ENCODE measurements around the gene SMARCA2.

Gene SMARCA2

DNA sequence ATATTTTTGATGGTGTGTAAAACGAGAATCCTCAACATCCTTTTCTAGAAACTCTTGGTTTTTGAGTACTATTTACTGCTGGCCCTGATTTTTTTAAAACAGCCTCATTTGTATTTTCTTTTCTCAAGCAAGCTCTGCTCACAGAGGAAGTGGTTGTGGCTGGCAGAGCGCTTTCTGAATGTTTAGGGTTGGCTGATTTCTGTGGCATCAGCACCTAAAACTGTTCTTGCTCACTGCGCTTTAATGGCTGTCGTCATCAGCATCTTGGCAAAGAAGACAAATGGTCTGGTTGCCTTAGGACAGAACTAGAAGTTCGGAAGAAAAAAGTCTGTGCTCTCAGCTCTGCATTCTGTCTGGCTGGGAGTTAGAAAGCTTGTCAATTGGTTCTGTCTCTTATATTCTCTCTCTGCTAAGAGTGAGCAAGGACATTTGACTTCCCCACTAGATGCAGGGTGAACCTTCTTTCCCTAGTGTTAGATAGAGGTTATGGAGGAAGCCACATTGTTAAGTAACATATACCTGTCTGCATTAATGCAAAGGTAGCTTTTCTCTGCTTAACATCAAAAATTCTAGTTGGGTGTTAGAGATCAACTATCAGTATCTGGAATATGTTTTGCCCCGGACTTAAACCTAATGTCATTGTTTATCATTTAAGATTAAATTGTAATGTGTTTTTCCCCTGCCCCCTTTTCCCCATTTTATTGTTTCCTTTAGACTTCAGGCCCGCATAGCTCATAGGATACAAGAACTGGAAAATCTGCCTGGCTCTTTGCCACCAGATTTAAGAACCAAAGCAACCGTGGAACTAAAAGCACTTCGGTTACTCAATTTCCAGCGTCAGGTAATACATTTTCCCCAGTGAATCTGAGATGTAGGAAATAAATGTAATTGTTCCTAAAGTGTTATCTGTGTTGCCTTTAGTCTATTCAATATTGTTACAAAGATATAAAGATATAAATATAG is 39.0 kb downstream of the SMARCA2 start:
- no peak overlapping the region for H3K4me3 ChIP-seq (ENCODE audit: low read depth, low read length)
- TF ChIP-seq, protein P1, sequence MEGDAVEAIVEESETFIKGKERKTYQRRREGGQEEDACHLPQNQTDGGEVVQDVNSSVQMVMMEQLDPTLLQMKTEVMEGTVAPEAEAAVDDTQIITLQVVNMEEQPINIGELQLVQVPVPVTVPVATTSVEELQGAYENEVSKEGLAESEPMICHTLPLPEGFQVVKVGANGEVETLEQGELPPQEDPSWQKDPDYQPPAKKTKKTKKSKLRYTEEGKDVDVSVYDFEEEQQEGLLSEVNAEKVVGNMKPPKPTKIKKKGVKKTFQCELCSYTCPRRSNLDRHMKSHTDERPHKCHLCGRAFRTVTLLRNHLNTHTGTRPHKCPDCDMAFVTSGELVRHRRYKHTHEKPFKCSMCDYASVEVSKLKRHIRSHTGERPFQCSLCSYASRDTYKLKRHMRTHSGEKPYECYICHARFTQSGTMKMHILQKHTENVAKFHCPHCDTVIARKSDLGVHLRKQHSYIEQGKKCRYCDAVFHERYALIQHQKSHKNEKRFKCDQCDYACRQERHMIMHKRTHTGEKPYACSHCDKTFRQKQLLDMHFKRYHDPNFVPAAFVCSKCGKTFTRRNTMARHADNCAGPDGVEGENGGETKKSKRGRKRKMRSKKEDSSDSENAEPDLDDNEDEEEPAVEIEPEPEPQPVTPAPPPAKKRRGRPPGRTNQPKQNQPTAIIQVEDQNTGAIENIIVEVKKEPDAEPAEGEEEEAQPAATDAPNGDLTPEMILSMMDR (IDR thresholded peaks at IDR 0.05; ENCODE audit: low read depth, low read length), result no peak

DNA sequence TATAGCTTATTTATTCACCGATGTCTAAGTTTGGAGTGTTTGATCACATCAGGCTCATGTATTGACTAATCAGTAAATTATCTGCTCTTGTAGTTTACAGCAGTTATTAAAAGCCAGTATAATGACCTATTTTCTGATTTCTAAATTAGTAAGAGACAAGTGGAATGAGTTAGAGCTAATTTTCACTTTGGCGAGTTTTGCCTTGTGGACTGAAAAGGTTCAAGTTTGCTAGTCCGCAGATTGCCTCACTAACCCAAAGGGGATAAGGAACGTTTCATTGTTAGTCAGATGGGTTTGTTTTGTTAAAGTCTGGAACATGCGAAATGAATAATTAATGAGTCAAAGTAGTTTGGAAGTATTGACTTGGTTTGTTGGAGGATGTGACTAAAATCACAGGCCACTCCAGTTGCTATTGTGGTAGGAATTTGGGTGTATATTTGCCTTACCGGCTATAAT is 40.1 kb downstream of the SMARCA2 start:
- H3K4me3 ChIP-seq (ENCODE audit: low read depth, low read length), result no peak overlapping the region
- TF ChIP-seq, protein P1 (IDR thresholded peaks at IDR 0.05; ENCODE audit: low read depth, low read length), result no peak

DNA sequence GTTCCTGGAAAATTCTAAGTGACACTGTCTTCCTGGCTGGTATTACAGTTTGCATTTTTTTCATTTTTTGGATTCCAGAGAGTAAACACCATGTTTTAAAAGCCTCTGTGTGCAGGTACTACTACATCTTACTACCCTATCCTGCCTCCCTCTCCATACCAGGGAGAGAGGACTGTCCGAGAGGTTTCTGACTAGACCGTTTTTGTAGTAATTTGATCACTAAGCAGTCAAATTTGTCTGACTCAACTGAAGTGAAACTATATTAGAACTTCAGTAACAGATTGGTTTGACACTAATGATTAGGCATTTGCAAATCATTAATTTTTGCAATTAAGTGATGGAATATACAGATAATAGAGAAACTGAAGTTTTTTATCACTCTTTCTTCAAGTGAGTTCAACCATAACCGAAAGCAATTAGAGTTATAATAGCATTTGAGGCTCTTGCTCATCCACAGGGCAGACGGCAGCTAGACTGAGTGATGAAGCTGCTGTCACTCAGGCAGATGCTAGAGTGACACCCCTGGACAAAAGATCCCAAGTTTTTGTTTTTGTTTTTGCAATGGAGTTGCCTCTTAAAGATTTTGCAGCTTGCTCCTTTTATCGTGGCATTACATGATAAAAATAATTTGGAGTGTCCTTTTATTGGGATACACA is 44.3 kb downstream of the SMARCA2 start:
- TF ChIP-seq, protein P1 (IDR thresholded peaks at IDR 0.05; ENCODE audit: low read depth, low read length), result no peak
- H3K4me3 ChIP-seq (ENCODE audit: low read depth, low read length), result no peak overlapping the region

DNA sequence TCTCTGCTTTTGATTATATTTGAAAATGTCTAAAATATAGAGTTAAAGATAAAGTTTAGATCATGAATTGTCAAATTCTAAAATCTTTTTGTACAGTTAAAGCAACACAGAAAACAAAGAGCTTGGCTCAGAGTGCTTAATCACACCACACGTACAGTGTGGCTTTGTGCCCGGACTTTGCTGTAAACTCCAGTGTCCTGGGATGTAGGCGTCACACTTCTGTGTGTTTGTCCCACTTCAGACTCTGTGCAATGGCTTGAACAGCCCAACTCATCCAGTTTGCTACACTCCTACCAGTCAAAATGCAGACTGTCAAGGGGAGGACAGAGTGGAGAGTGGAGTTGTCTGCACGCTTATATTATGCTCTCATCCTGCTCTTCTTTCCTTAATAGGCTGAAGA is 45.3 kb downstream of the SMARCA2 start:
- no peak overlapping the region for H3K4me3 ChIP-seq (ENCODE audit: low read depth, low read length)
- TF ChIP-seq, protein P1 (IDR thresholded peaks at IDR 0.05; ENCODE audit: low read depth, low read length), result no peak

DNA sequence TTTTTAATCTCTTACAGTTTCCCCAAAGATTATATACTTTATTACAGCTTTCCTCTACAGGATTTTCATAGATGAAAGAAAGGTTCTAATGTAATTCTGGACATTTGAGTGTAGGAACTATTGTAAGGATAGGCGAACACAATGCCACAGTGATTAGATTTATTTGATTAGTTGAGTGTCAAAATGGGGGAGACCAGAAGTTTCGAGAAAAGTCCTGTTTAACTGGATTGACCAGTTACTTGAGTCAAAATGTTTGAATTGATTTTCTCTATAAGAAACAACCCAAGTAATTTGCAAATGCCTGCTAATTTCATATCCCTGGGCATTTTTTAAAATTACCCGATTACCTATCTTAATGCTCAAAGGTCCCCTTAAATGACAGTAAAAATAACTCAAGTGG is 50.6 kb downstream of the SMARCA2 start:
- TF ChIP-seq, protein P1 (IDR thresholded peaks at IDR 0.05; ENCODE audit: low read depth, low read length), result no peak
- no peak overlapping the region for H3K4me3 ChIP-seq (ENCODE audit: low read depth, low read length)

DNA sequence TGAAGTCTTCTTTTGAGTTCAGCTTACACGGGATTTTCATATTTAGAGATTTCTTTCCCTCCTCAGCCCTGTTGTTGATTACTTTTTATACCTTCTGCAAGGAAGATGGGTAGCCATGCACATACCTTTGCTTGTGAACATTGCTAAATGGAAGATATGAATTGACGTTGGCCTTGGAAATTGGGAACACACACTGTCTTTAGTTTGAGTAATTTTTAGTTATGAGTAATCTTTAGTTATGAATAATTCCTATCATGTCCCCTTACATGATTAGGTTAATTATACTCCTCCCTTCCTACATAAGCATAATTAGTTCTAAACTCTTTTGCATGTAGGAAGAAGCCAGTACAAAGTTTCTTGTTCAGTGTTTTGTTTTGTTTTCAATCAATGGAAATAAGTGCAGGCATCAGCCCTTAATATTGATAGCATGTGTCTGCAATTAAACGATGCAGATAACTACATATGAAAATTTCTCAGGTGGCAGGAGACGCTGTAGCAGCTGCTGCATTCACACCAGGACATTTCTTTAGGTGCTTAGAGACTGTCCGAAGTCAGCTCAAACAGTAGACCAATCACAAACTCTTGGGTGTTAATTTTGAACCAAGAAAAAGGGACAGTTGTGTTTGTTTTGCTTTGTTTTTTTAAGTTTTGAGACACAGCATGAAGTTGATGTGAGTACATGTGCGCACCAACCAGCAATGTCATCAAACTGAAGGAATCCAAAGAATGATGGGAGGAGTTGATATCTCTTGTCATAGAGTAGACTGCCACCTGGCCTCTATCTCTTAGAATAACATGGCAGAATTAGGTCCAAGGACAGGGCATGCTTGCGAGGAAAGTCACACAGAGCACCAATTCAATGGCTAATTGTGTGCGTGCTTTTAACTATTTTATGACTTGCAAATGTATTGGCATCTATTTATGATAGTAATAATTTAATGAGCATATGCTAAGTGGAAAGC is 51.4 kb downstream of the SMARCA2 start:
- TF ChIP-seq, protein P1 (IDR thresholded peaks at IDR 0.05; ENCODE audit: low read depth, low read length), result no peak
- H3K4me3 ChIP-seq (ENCODE audit: low read depth, low read length), result no peak overlapping the region

All from WI38 (cell line).